K562 (cell line): ENCODE results near the gene DSCAM. TPM values are rescaled to one million over a fixed set of nuclear protein-coding genes. Genes with fewer than 3 reads are reported as not detected.

Source experiments
- CUX1 ChIP-seq: fragments of 200-800 bp; sonication (Bioruptor generic); IDR thresholded peaks from 2 replicates; pipeline ENCODE4 v1.6.1; 2016; ENCODE audit warnings: missing genetic modification characterization, missing compliant biosample characterization
- FOXP4 ChIP-seq: sonication (generic); formaldehyde crosslinking; IDR thresholded peaks from 2 replicates; pipeline ENCODE4 v1.8.0; 2022; ENCODE audit warnings: mild to moderate bottlenecking, missing genetic modification reagents, borderline replicate concordance
- MBD2 ChIP-seq: sonication (generic); IDR thresholded peaks from 2 replicates; pipeline ENCODE4 v1.6.1; 2016; ENCODE audit warnings: low read depth, borderline replicate concordance
- MIER1 ChIP-seq: fragments of 450-650 bp; IDR thresholded peaks from 2 replicates; pipeline ENCODE4 v1.6.1; 2016; ENCODE audit warnings: antibody characterized with exemption, mild to moderate bottlenecking, low read depth
- MLX ChIP-seq, 2 experiments: fragments of 450-650 bp in 1 of 2; sonication (generic) in 1 of 2; formaldehyde crosslinking; conservative IDR thresholded peaks; 2 replicates each; pipeline versions ENCODE4 v1.4.0 to v1.8.1; 2020 to 2022; ENCODE audit warnings: mild to moderate bottlenecking in 1 of 2, missing genetic modification reagents in 1 of 2
- NR4A1 ChIP-seq, 2 experiments: fragments of 250-450 bp in 1 of 2; fragments of 450-650 bp in 1 of 2; sonication (Bioruptor Pico) in 1 of 2; IDR thresholded peaks; 2 replicates each; pipeline versions ENCODE4 v1.4.0 to v1.6.1; 2016 to 2020; ENCODE audit warnings: mild to moderate bottlenecking in 2 of 2, missing compliant biosample characterization in 1 of 2, missing genetic modification characterization in 1 of 2, moderate library complexity in 1 of 2
- RAD51 ChIP-seq: fragments of 450-650 bp; IDR thresholded peaks from 2 replicates; pipeline ENCODE4 v1.7.1; 2016; ENCODE audit warnings: low read depth, mild to moderate bottlenecking, borderline replicate concordance
- RBM34 ChIP-seq: fragments of 200-400 bp; formaldehyde crosslinking; IDR thresholded peaks from 2 replicates; pipeline ENCODE4 v1.6.1; 2018; ENCODE audit warnings: low read length, borderline replicate concordance; ENCODE audit not compliant: insufficient read depth
- TRIM25 ChIP-seq: fragments of 450-650 bp; IDR thresholded peaks from 2 replicates; pipeline ENCODE4 v1.7.0; 2016; ENCODE audit warnings: borderline replicate concordance
- ZBTB11 ChIP-seq, 3 experiments: fragments of 200-800 bp in 1 of 3; fragments of 250-450 bp in 1 of 3; fragments of 450-650 bp in 1 of 3; sonication (Bioruptor Pico) in 1 of 3; sonication (Bioruptor generic) in 1 of 3; formaldehyde crosslinking in 1 of 3; IDR thresholded peaks; 2 replicates each; pipeline versions ENCODE4 v1.6.1 to v1.8.0; 2016 to 2022; ENCODE audit warnings: mild to moderate bottlenecking in 2 of 3, missing genetic modification characterization in 2 of 3, missing compliant biosample characterization in 1 of 3, moderate library complexity in 1 of 3
- ZNF77 ChIP-seq: fragments of 250-450 bp; sonication (Bioruptor Pico); IDR thresholded peaks from 2 replicates; pipeline ENCODE4 v1.5.0; 2020
- polyA plus RNA-seq, 8 experiments: library from polyadenylated mRNA; depleted of rRNA in 4 of 8; stranded (reverse) in 5 of 8; unstranded in 3 of 8; fragments of >200 nt; fragmentation: Nextera tagmentation in 2 of 8; fragmentation: Illumina TruSeq in 1 of 8; extraction: Ambion mirVana in 2 of 8; extraction: Trizol in 1 of 8; gene quantifications; 2 replicates each; pipeline versions ENCODE4 v1.2.1 to v1.2.3, GENCODE V29; 2011 to 2014; ENCODE audit warnings: inconsistent platforms in 1 of 8, missing spikeins in 1 of 8
- total RNA-seq, 7 experiments: library from RNA; depleted of rRNA in 6 of 7; stranded (reverse); fragments of >200 nt in 6 of 7; fragmentation: Illumina TruSeq in 2 of 7; extraction: Trizol in 2 of 7; gene quantifications; 2 replicates each; pipeline versions ENCODE4 v1.2.1 to v1.2.3, GENCODE V29; 2011 to 2021; ENCODE audit warnings: low replicate concordance in 1 of 7

DSCAM gene
- total and polyA plus RNA-seq, 9 of the 15 experiments (the other 6 are each of a cell fraction or from before 2014, with no cell fraction given): not detected

GRCh38 chr21:40386294-40386911 is 460.6 kb downstream of the DSCAM start (continued):
- TF ChIP-seq CUX1 (CRISPR knock-in tag) (no peak), FOXP4 (CRISPR knock-in tag) (no peak), ZBTB11 (CRISPR knock-in tag; IDR thresholded peaks at IDR 0.05) (peak in 1 of 3 experiments; percentile 78; a peak in 1 of 6 replicates), RAD51 (no peak), RBM34 (no peak), MIER1 (no peak), ZNF77 (no peak), MBD2 (no peak), MLX (CRISPR knock-in tag; conservative IDR thresholded peaks at IDR 0.05) (no peak), NR4A1 (CRISPR knock-in tag; IDR thresholded peaks at IDR 0.05) (no peak), NR4A1 (tag; IDR thresholded peaks at IDR 0.05) (no peak), TRIM25 (no peak)
